ENCODE measurements around the gene SMYD2. TPM values are rescaled to one million over a fixed set of nuclear protein-coding genes. Genes with fewer than 3 reads are reported as not detected.

SMYD2 gene
- total and polyA plus RNA-seq, 2 donors (not counting 3 experiments of a cell fraction or from before 2014, with no cell fraction given) = 8.0 to 20.9 TPM

DNA sequence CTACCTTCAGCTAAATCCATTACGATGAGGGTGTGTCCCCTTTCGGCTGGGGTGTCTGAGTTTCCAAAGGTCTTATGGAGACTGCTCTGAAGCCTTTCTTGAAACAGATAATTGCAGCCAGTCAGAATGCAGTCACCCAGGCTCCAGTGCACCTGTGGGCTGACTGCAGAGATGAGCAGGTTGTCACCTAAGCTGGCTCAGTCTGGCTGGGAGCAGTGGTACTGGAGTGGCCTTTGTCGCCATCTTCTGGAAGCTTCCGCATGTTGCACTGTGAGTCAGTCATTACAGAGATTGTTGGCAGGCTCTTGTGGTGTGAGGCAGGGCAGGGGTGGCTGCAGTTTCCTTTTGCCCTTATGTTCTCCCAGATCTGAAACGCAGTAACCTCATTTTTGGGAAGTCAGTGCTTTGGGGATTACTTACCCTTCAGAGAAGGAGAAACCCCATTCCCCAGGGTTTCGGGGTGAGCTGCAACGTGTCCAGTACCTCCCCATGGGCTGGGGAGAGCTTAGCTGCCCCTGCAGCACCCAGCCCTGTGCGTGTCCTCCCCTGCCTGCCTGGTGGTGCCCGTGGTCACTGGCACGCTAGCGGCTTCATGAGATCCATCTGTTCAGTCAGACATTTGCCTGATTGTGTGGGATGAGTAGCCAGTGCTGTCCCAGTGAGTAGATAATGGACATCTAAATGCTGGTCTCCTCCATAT is 48.0 kb downstream of the SMYD2 start:
- no peaks in the 10 kb centered on the region for H3K9me3 ChIP-seq (replicated peaks; ENCODE audit: control insufficient read depth, insufficient read depth, low read length)
- H3K4me3 ChIP-seq (replicated peaks in 1 of 3; ENCODE audit: insufficient read depth in 1 of 3, low read depth in 1 of 3, low read length in 3 of 3) = no peak overlapping the region
- no peaks in the 10 kb centered on the region for H3K27me3 ChIP-seq (ENCODE audit: control insufficient read depth in 2 of 2, insufficient read depth in 2 of 2, low read length in 2 of 2)
- FAIRE-seq = peak; percentile 96
- no peak overlapping the region for H2AFZ ChIP-seq (ENCODE audit: low read depth, low read length)
- POLR2A ChIA-PET = interaction anchor here (1.7 kb wide), 1 partner anchor 115 kb away, joined by 8 read pairs; no protein-coding TSS in a partner anchor
- dilution Hi-C loops (cut with MboI; ENCODE audit: extremely low pct_ligation_motif_present, low sequenced_read_pairs) (loop anchor here (25.0 kb wide), 1 partner anchor 258 kb away; no protein-coding TSS in a partner anchor), intact Hi-C loops (cut with micrococcal nuclease) (loop anchor here (1.0 to 2.0 kb wide), 7 partner anchors 68 to 1085 kb away; no protein-coding TSS in a partner anchor)
- DNase-seq (ENCODE audit: low read depth, low spot score) = peak; percentile 77
- H3K36me3 ChIP-seq (ENCODE audit: control insufficient read depth in 2 of 2, extremely low read depth in 1 of 2, insufficient read depth in 2 of 2, low read length in 2 of 2) = no peaks in the 10 kb centered on the region
- no TSS peak for BruUV-seq (replicated peaks)
- H3K79me2 ChIP-seq (ENCODE audit: control insufficient read depth, insufficient read depth, low read length) = no peaks in the 10 kb centered on the region
- H3K4me1 ChIP-seq (ENCODE audit: control insufficient read depth, extremely low read depth, insufficient read depth, low read length) = peaks cover 9% of the 10 kb centered on the region
- H4K20me1 ChIP-seq (replicated peaks; ENCODE audit: control insufficient read depth, extremely low read depth, insufficient read depth, low read length) = no peaks in the 10 kb centered on the region
- H3K9me1 ChIP-seq (replicated peaks; ENCODE audit: control insufficient read depth, extremely low read depth, insufficient read depth, low read length) = no peaks in the 10 kb centered on the region
- no peak overlapping the region for H3K27ac ChIP-seq (ENCODE audit: insufficient read depth, low read depth, low read length)
- TF ChIP-seq POLR2AphosphoS5 (IDR thresholded peaks at IDR 0.05; ENCODE audit: insufficient read depth, low read depth, low read length) = no peak
- TF ChIP-seq, protein P1, sequence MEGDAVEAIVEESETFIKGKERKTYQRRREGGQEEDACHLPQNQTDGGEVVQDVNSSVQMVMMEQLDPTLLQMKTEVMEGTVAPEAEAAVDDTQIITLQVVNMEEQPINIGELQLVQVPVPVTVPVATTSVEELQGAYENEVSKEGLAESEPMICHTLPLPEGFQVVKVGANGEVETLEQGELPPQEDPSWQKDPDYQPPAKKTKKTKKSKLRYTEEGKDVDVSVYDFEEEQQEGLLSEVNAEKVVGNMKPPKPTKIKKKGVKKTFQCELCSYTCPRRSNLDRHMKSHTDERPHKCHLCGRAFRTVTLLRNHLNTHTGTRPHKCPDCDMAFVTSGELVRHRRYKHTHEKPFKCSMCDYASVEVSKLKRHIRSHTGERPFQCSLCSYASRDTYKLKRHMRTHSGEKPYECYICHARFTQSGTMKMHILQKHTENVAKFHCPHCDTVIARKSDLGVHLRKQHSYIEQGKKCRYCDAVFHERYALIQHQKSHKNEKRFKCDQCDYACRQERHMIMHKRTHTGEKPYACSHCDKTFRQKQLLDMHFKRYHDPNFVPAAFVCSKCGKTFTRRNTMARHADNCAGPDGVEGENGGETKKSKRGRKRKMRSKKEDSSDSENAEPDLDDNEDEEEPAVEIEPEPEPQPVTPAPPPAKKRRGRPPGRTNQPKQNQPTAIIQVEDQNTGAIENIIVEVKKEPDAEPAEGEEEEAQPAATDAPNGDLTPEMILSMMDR (IDR thresholded peaks at IDR 0.05; ENCODE audit: extremely low read depth in 1 of 2, insufficient read depth in 1 of 2, low read depth in 1 of 2, low read length in 2 of 2) = peak; percentile 84 to 92
- no peak for TF ChIP-seq MYC (IDR thresholded peaks at IDR 0.05; ENCODE audit: low read depth, low read length)
- no peak for TF ChIP-seq FOS (IDR thresholded peaks at IDR 0.05; ENCODE audit: borderline replicate concordance, insufficient read depth, low read length)
- TF ChIP-seq, protein P2, sequence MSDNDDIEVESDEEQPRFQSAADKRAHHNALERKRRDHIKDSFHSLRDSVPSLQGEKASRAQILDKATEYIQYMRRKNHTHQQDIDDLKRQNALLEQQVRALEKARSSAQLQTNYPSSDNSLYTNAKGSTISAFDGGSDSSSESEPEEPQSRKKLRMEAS (IDR thresholded peaks at IDR 0.05; ENCODE audit: insufficient read depth, insufficient read length) = no peak
- TF ChIP-seq JUN (IDR thresholded peaks at IDR 0.05; ENCODE audit: borderline replicate concordance, insufficient read depth, insufficient read length, low read depth) = no peak
- TF ChIP-seq EZH2 (IDR thresholded peaks at IDR 0.05; ENCODE audit: borderline replicate concordance, low read depth, low read length, severe bottlenecking) = no peak
- no peak overlapping the region for H3K4me2 ChIP-seq (ENCODE audit: insufficient read depth, low read length)
- CTCF ChIA-PET = interaction anchor here (0.7 to 11.6 kb wide), 42 partner anchors 13 to 1207 kb away, joined by 3 to 671 read pairs (median 6); partner anchors contain the start of gene PROX1
- no peak overlapping the region for H3K9ac ChIP-seq (replicated peaks; ENCODE audit: extremely low read depth, insufficient read depth, low read length)
